ENCODE data around the gene LRRC49.

GRCh38 chr15:70923311-70924080 is 30.9 kb downstream of the LRRC49 start:
- TF ChIP-seq CTCF (optimal IDR thresholded peaks at IDR 0.05 in 1 of 3, IDR thresholded peaks at IDR 0.05 in 1 of 3, conservative IDR thresholded peaks at IDR 0.05 in 1 of 3; ENCODE audit: extremely low read depth in 1 of 3, insufficient read depth in 2 of 3, low read length in 3 of 3), result no peak
- TF ChIP-seq EZH2 (IDR thresholded peaks at IDR 0.05; ENCODE audit: low read length), result no peak

Data from keratinocyte (primary cell).